ENCODE results near the gene EMCN.

EMCN gene, protein sequence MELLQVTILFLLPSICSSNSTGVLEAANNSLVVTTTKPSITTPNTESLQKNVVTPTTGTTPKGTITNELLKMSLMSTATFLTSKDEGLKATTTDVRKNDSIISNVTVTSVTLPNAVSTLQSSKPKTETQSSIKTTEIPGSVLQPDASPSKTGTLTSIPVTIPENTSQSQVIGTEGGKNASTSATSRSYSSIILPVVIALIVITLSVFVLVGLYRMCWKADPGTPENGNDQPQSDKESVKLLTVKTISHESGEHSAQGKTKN

DNA sequence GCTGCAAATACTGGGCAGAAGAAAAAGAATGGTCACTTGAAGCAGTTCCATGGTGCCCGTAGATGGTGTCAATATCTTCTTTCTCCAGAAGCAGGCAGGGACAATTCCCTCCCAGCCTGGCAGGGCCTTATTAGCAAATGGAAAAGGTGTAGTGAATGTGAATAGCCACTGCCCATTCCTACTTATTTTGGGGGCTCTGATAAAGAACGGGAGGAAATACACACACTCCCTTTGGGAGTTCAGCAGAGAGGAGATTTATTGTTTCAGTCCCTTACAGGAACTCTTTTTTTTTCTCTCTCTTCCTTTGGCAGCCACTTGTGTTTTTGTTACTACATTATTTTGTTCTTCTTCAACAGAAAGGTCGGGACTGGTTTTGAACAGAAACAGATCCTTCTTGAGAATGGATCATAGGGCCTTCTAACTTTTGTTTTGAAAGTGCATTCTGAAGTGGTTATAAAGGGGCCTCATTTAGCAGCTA, at the start of gene EMCN:
Gene EMCN (minus strand): TSS at position 159 of the 478 bp plus-strand sequence. CDS start 108 bp downstream, at position 51.
- H3K4me3 ChIP-seq (ENCODE audit: low read depth, low read length), result no peak within 1 kb of the TSS
- TF ChIP-seq, protein P1, sequence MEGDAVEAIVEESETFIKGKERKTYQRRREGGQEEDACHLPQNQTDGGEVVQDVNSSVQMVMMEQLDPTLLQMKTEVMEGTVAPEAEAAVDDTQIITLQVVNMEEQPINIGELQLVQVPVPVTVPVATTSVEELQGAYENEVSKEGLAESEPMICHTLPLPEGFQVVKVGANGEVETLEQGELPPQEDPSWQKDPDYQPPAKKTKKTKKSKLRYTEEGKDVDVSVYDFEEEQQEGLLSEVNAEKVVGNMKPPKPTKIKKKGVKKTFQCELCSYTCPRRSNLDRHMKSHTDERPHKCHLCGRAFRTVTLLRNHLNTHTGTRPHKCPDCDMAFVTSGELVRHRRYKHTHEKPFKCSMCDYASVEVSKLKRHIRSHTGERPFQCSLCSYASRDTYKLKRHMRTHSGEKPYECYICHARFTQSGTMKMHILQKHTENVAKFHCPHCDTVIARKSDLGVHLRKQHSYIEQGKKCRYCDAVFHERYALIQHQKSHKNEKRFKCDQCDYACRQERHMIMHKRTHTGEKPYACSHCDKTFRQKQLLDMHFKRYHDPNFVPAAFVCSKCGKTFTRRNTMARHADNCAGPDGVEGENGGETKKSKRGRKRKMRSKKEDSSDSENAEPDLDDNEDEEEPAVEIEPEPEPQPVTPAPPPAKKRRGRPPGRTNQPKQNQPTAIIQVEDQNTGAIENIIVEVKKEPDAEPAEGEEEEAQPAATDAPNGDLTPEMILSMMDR (IDR thresholded peaks at IDR 0.05; ENCODE audit: low read depth, low read length), result no peak

- no peak overlapping the region for H3K4me3 ChIP-seq (ENCODE audit: low read depth, low read length)
- TF ChIP-seq, protein P1 (IDR thresholded peaks at IDR 0.05; ENCODE audit: low read depth, low read length), result no peak
Measured at GRCh38 chr4:100566396-100566795, 48.6 kb upstream of the EMCN start.

- TF ChIP-seq, protein P1 (IDR thresholded peaks at IDR 0.05; ENCODE audit: low read depth, low read length), result no peak
- no peak overlapping the region for H3K4me3 ChIP-seq (ENCODE audit: low read depth, low read length)
Measured at GRCh38 chr4:100557306-100557705, 39.5 kb upstream of the EMCN start.

DNA sequence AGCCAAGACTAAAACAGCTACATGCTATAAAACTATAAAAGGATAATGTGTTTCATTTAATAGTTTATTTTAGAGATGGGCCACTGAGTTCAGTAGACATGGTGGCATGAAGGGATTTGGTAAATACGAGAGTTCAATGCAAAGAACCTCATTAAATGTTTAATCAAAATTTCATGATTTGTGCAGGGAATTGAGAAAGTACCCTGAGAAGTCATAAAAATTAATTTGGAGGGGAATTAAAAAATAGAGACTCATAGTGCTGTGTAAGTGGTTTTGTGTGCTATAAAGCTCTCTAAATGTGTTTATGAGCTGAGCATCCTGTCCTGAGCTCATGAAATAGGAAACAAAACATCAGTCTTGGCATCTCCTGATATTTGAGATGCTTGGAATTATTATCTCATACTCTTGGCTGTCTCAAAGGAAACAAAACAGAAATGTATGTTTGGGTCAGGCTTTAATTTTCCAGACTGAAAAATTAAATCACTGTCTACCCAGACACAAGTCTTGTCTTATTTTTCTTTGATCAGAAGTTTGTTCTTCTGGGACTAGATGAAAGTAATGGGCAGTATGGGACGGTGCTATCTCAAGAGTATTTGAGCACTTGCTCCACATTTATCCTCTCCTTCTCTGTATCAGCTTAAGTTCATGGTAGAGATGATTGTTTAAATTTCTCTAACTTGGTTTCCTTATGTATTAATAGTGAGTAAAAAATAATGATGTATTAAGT, 38.0 kb upstream of the EMCN start:
- H3K4me3 ChIP-seq (ENCODE audit: low read depth, low read length), result no peak overlapping the region
- TF ChIP-seq, protein P1 (IDR thresholded peaks at IDR 0.05; ENCODE audit: low read depth, low read length), result no peak

DNA sequence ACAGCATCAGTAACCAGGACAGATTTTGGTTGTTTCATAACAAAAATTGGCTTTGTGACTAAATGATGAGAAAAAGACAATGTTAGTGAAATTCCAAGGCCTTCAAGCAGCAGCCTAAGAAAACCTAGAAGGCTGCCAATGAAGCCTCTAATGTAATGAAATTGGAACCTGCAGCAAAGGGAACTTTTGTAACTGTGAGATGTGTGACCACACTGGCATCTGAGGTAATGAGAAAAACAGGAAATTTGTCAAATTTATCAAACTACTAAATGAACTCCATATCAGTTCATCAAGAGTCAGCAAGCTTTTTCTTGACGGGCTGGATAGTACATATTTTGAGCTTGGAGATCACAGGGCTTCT, 30.4 kb upstream of the EMCN start:
- H3K4me3 ChIP-seq (ENCODE audit: low read depth, low read length), result no peak overlapping the region
- TF ChIP-seq, protein P1 (IDR thresholded peaks at IDR 0.05; ENCODE audit: low read depth, low read length), result no peak

GRCh38 chr4:100547541-100548199, 29.8 kb upstream of the EMCN start:
- no peak overlapping the region for H3K4me3 ChIP-seq (ENCODE audit: low read depth, low read length)
- TF ChIP-seq, protein P1 (IDR thresholded peaks at IDR 0.05; ENCODE audit: low read depth, low read length), result no peak

- TF ChIP-seq, protein P1 (IDR thresholded peaks at IDR 0.05; ENCODE audit: low read depth, low read length), result no peak
- no peak overlapping the region for H3K4me3 ChIP-seq (ENCODE audit: low read depth, low read length)
Measured at GRCh38 chr4:100545427-100545826, 27.6 kb upstream of the EMCN start.
